ENCODE results near the gene TRIM27.

- no peak for TF ChIP-seq GTF2I (CRISPR knock-in tag; conservative IDR thresholded peaks at IDR 0.05)
- no peak for TF ChIP-seq IRF2 (CRISPR knock-in tag; IDR thresholded peaks at IDR 0.05; ENCODE audit: borderline replicate concordance, low read depth)
- no peak for TF ChIP-seq FOXJ3 (CRISPR knock-in tag; IDR thresholded peaks at IDR 0.05; ENCODE audit: borderline replicate concordance)
- TF ChIP-seq, protein P1, sequence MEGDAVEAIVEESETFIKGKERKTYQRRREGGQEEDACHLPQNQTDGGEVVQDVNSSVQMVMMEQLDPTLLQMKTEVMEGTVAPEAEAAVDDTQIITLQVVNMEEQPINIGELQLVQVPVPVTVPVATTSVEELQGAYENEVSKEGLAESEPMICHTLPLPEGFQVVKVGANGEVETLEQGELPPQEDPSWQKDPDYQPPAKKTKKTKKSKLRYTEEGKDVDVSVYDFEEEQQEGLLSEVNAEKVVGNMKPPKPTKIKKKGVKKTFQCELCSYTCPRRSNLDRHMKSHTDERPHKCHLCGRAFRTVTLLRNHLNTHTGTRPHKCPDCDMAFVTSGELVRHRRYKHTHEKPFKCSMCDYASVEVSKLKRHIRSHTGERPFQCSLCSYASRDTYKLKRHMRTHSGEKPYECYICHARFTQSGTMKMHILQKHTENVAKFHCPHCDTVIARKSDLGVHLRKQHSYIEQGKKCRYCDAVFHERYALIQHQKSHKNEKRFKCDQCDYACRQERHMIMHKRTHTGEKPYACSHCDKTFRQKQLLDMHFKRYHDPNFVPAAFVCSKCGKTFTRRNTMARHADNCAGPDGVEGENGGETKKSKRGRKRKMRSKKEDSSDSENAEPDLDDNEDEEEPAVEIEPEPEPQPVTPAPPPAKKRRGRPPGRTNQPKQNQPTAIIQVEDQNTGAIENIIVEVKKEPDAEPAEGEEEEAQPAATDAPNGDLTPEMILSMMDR (IDR thresholded peaks at IDR 0.05): no peak
- no peak for TF ChIP-seq CBFB (CRISPR knock-in tag; IDR thresholded peaks at IDR 0.05; ENCODE audit: low read depth)
- TF ChIP-seq FOXP1 (CRISPR knock-in tag; IDR thresholded peaks at IDR 0.05; ENCODE audit: borderline replicate concordance): no peak
- TF ChIP-seq, protein P2, sequence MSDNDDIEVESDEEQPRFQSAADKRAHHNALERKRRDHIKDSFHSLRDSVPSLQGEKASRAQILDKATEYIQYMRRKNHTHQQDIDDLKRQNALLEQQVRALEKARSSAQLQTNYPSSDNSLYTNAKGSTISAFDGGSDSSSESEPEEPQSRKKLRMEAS (CRISPR knock-in tag; IDR thresholded peaks at IDR 0.05): no peak
- no peak for TF ChIP-seq CREM (CRISPR knock-in tag; IDR thresholded peaks at IDR 0.05)
- TF ChIP-seq, protein P3, sequence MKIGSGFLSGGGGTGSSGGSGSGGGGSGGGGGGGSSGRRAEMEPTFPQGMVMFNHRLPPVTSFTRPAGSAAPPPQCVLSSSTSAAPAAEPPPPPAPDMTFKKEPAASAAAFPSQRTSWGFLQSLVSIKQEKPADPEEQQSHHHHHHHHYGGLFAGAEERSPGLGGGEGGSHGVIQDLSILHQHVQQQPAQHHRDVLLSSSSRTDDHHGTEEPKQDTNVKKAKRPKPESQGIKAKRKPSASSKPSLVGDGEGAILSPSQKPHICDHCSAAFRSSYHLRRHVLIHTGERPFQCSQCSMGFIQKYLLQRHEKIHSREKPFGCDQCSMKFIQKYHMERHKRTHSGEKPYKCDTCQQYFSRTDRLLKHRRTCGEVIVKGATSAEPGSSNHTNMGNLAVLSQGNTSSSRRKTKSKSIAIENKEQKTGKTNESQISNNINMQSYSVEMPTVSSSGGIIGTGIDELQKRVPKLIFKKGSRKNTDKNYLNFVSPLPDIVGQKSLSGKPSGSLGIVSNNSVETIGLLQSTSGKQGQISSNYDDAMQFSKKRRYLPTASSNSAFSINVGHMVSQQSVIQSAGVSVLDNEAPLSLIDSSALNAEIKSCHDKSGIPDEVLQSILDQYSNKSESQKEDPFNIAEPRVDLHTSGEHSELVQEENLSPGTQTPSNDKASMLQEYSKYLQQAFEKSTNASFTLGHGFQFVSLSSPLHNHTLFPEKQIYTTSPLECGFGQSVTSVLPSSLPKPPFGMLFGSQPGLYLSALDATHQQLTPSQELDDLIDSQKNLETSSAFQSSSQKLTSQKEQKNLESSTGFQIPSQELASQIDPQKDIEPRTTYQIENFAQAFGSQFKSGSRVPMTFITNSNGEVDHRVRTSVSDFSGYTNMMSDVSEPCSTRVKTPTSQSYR (CRISPR knock-in tag; IDR thresholded peaks at IDR 0.05): no peak
- TF ChIP-seq ZBTB21 (CRISPR knock-in tag; IDR thresholded peaks at IDR 0.05; ENCODE audit: borderline replicate concordance): no peak
- no peak for TF ChIP-seq ZNF138 (CRISPR knock-in tag; conservative IDR thresholded peaks at IDR 0.05)
- TF ChIP-seq, protein P4, sequence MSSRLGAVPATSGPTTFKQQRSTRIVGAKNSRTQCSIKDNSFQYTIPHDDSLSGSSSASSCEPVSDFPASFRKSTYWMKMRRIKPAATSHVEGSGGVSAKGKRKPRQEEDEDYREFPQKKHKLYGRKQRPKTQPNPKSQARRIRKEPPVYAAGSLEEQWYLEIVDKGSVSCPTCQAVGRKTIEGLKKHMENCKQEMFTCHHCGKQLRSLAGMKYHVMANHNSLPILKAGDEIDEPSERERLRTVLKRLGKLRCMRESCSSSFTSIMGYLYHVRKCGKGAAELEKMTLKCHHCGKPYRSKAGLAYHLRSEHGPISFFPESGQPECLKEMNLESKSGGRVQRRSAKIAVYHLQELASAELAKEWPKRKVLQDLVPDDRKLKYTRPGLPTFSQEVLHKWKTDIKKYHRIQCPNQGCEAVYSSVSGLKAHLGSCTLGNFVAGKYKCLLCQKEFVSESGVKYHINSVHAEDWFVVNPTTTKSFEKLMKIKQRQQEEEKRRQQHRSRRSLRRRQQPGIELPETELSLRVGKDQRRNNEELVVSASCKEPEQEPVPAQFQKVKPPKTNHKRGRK (CRISPR knock-in tag; IDR thresholded peaks at IDR 0.05; ENCODE audit: borderline replicate concordance): no peak
Observed at GRCh38 chr6:28895131-28895812, 28.5 kb downstream of the TRIM27 start.
